Hematopoietic multipotent progenitor cell (in vitro differentiated cells): ENCODE data around the gene UQCRC1. TPM values are rescaled to one million over a fixed set of nuclear protein-coding genes. Genes with fewer than 3 reads are reported as not detected.

ENCODE experiments used
- DNase-seq, 3 donors: peaks; one replicate each; pipeline ENCODE4 v3.0.0-alpha.2; 2011 to 2015; ENCODE audit warnings: low read depth in 2 of 3, low spot score in 2 of 3
- total RNA-seq: library from RNA; depleted of rRNA; stranded (reverse); fragments of >200 nt; gene quantifications from one replicate; pipeline ENCODE4 v1.2.3, GENCODE V29; 2012

The UQCRC1 gene
- total RNA-seq, 1 donor = 397 TPM

GRCh38 chr3:48599509-48600285 lies 9.7 kb downstream of the UQCRC1 start:
- DNase-seq = no peak

DNA sequence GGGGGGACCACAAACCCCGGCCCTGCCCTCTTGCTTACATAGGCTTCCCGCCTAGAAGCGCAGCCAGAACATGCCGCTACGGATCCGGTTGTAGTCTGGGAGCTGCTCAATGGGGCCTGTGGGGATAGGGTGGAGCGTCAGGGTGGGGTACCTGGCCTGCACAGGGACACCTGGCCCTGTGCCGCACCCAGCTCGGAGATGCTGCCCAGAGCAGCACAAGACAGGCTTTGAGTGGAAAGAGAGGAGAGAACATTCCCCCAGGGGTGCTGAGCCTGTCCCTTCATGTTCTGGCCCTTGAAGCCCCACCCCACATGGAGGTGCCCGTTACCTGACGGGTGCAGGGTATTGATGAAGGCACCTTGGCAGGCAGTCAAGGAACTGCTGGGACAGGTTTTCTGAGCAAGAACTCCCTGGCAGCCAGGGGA lies 10.4 kb downstream of the UQCRC1 start:
- DNase-seq = no peak

GRCh38 chr3:48598323-48599076 lies 10.9 kb downstream of the UQCRC1 start:
- DNase-seq = no peak

DNA sequence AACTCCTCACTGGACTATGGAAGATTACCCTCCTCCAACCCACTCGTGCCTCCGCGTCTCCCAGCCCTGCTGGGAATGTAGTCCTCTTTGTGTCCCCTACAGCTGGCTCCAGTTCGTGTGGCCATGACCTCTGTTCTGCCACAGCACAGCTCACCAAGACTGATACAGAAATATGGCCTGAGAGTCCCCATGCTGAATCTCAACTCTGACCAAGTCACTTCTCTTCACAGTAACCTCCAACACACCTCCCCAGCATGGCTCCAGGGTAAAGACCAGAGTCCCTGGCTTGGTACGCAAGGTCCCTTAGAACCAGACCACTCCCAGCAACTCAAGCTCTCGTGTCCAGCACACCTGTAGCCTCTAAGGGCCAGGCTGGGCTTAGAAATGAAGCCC lies 12.0 kb downstream of the UQCRC1 start:
- DNase-seq = no peak

- DNase-seq = no peak
These were observed 12.6 kb downstream of the UQCRC1 start for GRCh38 chr3:48596676-48597407.

DNA sequence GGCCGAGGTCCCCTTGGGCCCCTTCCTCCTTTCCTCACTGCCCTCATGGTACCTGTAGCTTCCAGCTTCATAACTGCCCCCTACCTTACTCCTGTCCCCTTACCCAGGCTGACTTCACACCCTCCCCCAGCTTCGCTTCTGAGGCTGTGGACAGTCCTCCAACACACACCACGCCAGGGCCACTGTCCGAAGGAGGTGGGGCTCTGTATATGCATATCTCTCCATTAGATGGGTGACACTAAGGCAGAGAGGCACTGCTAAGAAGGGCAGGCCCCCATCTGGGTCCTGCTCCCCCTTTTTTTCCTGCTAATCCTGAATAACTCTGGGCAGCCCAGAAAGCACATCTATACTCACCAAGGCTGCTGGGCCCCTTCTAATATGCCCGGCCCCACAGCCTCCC lies 13.3 kb downstream of the UQCRC1 start:
- no peak for DNase-seq

DNA sequence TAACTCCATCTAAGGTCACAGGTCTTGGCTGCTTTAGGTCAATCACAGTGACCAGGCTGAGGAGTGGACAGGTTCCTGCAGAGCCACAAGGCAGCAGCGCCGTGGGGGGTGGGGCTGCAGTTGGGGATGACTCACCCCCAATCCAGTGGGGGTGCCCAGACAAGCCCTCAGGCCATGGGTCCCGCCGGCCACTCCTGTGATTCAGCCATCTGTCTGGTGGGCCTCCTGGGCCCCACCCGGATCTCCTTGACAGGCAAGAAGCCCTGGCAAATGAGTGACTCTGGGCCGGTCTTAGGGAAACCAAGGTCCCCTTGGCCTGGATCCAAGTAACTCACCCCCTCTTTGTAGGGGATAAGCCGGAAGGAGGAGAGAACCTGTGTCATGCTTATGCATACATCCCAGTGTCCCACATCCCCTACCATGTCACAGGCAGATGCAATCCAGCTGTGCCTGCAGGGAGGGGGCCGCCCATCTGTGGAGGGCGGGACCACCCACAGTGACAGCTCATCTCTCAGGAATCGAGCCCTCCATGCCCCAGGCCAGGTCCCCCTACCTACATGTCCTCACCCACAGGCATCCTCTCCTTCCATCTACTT lies 13.8 kb downstream of the UQCRC1 start:
- peak in 1 of 3 donors; percentile 42 for DNase-seq

- DNase-seq = peak in 2 of 3 donors; percentile 37 to 59
These were observed 14.3 kb downstream of the UQCRC1 start, which contains the start of gene COL7A1 for GRCh38 chr3:48595075-48595525. TSS of gene COL7A1 (minus strand) at chr3:48595329. CDS start at chr3:48595159, 170 bp downstream.

DNA sequence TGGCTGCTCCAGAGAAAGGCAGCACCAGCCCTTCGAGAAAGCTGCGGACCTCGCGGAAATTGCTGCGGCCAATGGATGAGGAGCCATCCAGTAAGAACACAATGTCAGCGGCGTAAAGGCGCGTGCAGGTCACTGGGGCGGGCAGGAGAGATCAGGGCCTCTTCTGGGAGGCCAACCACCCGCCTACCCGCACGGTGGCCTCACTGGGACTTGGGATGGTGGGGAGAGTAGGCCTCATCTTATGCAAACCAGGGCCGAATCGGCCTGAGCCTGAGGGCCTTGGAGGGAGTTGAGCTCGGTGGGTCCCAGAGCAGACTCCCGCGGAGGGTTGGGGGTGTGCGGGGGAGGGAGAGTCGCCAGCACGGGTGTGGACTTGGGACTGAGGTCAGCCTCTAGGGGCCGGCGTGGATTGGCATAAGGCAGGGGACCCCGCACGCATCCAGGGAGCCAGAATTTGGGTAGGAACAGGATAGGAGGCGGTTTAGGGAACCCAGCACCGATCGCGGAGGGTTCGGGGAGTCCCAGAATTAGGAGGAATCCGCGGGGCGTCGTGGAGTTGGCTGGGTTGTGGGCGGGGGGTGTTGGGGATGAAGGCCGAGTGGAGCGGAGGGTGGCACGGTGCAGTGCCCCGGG lies 14.9 kb downstream of the UQCRC1 start:
- DNase-seq = no peak

DNA sequence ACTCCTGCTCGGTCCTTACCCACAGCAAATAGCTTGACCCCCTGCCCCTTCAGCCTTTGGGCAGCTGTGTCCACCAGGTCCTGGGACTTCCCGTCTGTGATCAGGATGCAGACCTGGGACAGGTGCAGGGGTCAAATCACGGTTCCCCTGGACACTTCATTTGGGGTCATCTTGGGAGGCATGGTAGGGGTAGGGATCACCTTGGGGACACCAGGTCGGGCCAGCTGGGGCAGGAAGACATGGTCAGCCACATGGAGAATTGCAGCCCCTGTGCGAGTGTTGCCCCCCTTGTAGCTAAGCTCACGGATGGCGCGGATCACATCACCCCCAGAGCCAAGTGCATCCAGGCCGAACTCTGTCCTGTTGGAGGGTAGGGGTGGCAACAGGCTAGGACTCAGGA lies 16.1 kb downstream of the UQCRC1 start:
- no peak for DNase-seq

DNA sequence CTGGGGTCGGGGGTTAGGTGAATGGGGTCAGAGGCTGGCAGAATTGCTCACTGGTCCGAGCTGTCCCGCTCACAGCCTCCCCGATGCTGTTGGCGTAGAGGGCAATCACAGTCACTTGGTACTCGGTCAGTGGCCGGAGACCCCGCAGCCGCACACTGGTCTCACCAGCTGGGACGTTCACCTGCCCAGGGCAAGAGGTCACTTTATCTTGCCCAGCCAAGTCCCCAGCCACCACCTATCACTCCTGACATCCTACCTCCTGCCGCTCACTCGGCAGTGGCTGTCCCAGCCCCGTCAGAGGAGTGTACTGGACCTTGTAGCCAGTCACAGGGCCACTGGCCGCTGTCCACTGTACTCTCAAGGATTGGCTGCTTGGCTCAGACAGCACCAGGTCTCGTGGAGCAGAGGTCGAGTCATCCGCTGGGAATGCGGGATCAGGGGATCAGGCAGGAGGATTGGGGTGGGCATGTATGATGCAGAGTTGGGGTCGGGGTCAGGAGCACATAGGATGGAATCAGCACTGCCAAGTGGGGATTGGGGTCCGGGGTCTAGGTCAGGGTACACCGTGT lies 16.8 kb downstream of the UQCRC1 start:
- no peak for DNase-seq

DNA sequence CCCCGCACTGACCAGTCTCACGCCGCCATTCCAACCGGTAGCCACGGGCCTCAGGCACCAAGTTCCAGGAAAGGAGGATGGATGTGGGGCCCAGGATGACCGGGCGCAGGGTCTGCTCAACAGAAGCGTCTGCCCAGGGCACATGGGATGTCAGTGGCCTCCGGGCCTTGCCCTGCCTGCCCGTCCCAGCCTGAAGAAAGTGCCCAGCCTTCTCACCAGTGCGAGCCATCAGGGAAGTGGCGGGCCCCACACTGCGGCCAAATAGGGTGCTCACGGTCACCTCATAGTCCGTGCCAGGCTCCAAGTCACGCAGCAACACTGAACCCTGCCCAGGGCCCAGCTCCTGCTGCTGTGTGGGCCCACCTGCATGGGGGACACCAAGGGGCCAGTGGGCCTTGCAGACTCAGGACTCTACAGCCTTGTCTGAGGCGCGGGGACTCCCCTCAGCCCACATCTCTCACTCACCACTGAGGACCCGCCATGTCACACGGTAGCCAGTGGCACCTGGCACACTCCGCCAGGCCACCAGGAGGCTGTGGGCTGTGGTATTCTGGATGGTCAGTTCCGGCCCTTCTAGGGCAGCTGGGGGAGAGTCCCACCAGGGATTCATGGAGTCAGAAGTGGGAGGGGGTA lies 17.4 kb downstream of the UQCRC1 start:
- DNase-seq = no peak

GRCh38 chr3:48591436-48591835 lies 18.0 kb downstream of the UQCRC1 start:
- no peak for DNase-seq

GRCh38 chr3:48588230-48588629 lies 21.2 kb downstream of the UQCRC1 start:
- no peak for DNase-seq

DNA sequence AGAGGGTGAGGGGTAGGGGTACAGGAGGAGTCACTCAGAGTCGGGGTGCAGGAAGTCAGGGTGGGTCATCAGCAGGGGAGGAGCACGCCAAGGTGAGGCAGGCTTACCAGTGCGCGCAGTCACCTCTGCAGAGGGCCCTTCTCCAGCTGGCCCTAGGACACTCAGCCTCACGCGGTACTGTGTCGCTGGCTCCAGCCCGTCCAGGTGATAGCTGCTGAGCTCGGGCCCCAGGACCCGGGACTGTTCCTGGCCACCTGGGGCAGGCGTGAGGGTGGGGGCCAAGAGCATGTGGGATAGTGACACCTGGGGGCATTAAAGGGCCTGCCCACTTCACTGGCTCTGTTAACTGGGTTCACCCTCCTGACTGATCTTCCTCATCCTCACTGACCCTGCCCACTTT lies 21.8 kb downstream of the UQCRC1 start:
- no peak for DNase-seq

DNA sequence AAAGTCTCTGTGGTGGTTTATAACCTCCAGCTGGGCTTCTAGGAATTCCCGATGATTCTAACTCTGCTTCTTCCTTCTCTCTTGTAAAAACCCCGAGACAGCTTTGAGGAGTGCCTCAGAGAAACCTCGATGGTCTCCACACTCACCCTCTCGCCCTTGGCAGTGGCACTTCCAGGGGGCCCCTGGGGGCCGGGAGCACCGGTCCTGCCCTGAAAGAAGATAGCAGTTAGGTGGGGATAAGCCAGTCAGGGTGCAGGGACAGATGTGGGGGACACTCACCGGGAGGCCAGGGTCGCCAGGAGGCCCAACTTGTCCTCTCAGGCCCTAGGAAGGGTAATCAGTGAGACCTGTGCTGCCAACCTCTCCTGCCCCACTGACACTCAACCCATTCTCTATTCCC lies 24.0 kb downstream of the UQCRC1 start:
- DNase-seq = no peak

GRCh38 chr3:48584836-48585235 lies 24.6 kb downstream of the UQCRC1 start:
- DNase-seq = no peak

DNA sequence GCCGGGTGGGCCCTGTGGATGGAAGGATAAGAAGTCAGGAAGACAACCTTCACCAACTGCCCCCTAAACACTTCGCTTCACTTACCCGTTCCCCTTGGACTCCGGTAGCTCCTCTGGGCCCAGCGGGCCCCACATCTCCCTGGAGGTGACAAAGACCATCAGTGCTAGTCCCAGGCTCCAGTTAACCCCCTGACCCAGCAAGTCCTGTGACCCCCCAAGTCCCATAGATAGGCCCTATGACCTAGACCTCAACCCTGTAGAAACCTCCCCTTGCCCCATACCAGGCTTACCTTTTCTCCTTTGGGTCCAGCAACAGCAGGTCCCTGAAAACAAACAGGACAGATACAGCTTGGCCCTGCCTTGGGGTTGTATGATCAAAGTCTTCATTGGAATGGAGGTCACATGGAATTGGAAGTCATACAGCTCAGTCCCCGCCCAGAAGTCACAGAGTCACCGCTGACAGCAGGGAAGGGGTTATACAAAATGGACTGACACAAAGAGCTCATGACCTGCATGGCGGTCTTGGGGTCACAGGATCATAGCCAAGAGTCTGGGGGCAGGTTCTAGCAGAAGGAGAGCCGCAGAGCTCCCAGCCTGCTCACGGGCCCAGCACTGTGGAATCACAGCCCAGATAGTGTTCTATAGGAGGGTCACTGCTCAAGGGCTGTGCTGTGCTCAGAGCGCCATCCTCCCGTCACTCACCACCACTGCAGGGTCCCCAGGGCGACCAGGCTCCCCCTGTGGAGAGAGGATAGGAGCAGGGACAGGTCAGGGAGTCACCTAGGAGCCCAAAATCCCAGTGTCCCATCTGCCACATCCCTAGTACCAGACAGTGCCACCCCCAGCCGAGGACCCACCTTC lies 27.6 kb downstream of the UQCRC1 start:
- no peak for DNase-seq

DNA sequence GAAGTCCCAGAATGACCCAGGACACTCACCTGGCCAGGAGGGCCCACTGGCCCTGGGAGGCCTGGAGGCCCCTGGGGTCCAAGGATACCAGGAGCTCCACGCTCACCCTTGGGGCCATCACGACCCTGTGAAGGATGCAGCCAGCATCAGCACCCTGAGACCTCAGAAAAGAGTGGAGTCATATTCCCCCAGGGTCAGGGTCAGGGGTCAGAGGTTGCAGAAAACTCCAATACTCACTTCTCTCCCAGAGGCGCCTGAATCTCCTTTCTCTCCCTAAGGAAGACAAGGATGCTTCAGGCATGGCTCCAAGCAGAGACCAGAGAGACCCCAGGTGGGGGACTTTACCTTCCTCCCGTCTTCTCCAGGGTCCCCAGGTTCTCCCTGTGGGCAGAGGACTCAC lies 32.8 kb downstream of the UQCRC1 start:
- no peak for DNase-seq
